ENCODE measurements around the gene TSPAN3.
A peak's percentile ranks its signal among the peaks of the same experiment; 100 is the strongest.

DNA sequence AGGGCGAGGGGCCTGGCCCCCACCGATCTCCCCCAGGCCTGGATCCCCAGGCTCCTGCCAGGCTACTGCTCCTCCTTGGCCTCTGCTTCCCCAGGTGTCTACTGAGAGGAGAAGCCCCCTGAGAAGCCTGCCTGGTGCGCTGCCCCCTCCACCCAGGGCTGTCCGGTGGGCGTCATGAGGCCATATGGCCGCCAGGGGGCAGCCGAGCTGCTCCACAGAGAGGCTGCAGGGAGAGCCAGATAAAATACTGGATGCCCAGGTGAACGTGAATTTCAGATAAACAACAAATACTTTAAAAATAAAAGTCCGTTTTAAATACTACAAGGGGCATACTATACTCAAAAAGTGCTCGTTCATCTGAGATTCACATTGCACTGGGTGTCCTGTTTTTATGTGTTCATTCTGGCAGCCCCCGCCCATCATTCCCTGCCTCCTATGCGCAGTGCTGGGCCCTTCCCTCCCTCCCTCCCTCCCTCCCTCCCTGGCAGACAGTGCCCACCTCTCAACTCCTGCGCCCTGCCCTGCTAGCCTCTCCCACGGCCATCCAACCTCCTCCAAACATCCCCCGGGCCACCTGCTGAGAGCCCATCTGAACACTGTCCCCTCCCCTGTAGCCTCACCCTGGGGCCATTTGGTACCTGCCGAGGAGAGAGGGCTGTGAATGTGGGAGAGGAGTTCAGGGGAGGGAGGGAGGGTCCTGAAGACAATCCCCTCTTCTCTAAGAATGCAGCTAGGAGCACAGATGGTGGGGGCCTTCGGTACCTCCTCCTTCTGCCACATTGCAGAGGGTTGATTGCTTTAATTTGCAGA, 46.4 kb downstream of the TSPAN3 start:
- TF ChIP-seq POLR2A (IDR thresholded peaks at IDR 0.05): no peak
- TF ChIP-seq, protein P1, sequence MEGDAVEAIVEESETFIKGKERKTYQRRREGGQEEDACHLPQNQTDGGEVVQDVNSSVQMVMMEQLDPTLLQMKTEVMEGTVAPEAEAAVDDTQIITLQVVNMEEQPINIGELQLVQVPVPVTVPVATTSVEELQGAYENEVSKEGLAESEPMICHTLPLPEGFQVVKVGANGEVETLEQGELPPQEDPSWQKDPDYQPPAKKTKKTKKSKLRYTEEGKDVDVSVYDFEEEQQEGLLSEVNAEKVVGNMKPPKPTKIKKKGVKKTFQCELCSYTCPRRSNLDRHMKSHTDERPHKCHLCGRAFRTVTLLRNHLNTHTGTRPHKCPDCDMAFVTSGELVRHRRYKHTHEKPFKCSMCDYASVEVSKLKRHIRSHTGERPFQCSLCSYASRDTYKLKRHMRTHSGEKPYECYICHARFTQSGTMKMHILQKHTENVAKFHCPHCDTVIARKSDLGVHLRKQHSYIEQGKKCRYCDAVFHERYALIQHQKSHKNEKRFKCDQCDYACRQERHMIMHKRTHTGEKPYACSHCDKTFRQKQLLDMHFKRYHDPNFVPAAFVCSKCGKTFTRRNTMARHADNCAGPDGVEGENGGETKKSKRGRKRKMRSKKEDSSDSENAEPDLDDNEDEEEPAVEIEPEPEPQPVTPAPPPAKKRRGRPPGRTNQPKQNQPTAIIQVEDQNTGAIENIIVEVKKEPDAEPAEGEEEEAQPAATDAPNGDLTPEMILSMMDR (IDR thresholded peaks at IDR 0.05): peak; percentile 89 to 97 (median 90)
